ENCODE data around the gene GAREM1.
"Not testable (repeated sequence)": the region's sequence is repeated elsewhere in the genome, so short reads cannot be mapped to it uniquely, and the experiment has no call there.

GAREM1 gene

GRCh38 chr18:32296851-32297250 lies 173.8 kb downstream of the GAREM1 start:
- in situ Hi-C loops (cut with MboI; ENCODE audit: low sequenced_read_pairs), result no loop called here

GRCh38 chr18:32295604-32296003 lies 175.1 kb downstream of the GAREM1 start:
- in situ Hi-C loops (cut with MboI; ENCODE audit: low sequenced_read_pairs), result no loop called here

- in situ Hi-C loops (cut with MboI; ENCODE audit: low sequenced_read_pairs), result no loop called here
Measured at GRCh38 chr18:32293107-32293506, 177.6 kb downstream of the GAREM1 start.

- in situ Hi-C loops (cut with MboI; ENCODE audit: low sequenced_read_pairs), result not testable (repeated sequence)
Measured at GRCh38 chr18:32291623-32292022, 179.1 kb downstream of the GAREM1 start.

DNA sequence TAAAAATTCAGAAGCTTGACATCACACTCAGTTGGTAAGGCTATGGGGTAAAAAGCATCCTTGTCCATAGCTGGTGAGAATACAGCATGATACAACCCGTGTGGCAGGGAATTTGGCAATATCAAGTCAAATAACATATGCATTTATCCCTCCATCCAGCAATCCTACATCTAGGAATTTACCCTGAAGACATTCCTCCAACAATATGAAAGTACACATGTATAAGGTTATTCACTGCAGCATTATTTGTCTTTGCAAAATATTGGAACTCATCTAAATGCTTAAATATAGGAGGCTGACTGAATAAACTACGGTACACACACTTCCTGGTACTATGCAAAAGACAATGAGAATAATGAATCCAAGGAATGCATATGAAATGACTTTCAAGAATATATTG lies 179.9 kb downstream of the GAREM1 start:
- in situ Hi-C loops (cut with MboI; ENCODE audit: low sequenced_read_pairs), result no loop called here

- in situ Hi-C loops (cut with MboI; ENCODE audit: low sequenced_read_pairs), result no loop called here
Measured at GRCh38 chr18:32289483-32290075, 181.1 kb downstream of the GAREM1 start.

DNA sequence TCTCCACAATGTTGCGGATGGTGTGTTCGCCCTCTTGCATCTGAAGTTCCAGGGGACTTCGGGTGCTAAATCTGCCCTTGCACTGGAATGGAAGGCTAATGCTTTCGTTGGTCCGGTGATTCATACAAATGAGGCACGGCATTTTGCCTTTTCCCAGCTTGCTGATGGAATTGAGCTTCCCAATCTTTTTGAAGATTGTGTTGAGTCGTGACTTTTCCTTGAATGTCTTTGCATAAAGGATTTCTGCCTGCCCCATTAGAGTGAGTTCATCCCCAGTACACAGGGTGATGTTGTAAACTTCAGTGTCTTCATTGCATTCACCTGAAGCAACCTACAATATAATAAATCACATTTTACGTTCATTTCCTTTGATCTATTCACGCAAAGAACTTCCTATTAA lies 182.8 kb downstream of the GAREM1 start:
- in situ Hi-C loops (cut with MboI; ENCODE audit: low sequenced_read_pairs), result no loop called here

DNA sequence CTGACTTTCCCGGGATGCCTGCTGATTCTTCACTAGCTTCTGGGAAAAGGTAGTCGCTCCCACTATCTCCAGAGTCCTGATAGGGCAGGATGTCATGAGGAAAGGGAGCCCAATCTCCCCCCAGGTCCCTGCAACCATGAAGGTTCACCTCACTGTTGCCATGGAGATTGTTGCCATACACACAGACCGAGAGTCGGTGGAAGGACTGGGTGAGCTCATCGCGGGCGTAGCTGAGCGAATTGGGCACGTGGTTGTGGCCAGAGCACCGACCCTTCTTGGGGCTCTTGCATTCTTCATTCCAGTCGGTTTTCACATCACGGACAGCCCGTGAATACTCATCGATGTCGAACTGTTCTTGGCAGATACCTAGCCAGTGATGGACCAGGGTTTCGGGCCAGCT lies 183.4 kb downstream of the GAREM1 start:
- in situ Hi-C loops (cut with MboI; ENCODE audit: low sequenced_read_pairs), result no loop called here

GRCh38 chr18:32286749-32287148 lies 183.9 kb downstream of the GAREM1 start:
- in situ Hi-C loops (cut with MboI; ENCODE audit: low sequenced_read_pairs), result no loop called here

- in situ Hi-C loops (cut with MboI; ENCODE audit: low sequenced_read_pairs), result no loop called here
Measured at GRCh38 chr18:32284284-32284683, 186.4 kb downstream of the GAREM1 start.

DNA sequence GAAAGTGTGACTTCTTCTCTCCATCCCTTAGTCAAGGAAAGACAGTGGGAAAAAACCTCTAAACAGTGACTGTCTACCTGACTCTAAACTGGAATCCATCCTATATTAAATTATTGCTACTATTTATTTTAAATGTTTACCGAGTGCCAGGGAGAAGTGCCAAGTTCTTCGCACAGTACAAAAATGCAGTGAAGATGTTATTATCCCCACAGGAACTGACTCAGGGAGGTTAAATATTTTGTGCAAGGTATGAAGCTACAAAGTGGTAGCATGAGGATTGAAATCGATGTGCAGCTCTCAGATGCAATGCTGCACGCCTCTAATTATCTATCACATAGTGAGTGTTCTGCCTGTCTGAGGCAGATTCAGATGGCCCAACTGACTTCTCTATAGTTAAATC lies 189.8 kb downstream of the GAREM1 start:
- in situ Hi-C loops (cut with MboI; ENCODE audit: low sequenced_read_pairs), result no loop called here

- in situ Hi-C loops (cut with MboI; ENCODE audit: low sequenced_read_pairs), result no loop called here
Measured at GRCh38 chr18:32280188-32280783, 190.4 kb downstream of the GAREM1 start.

DNA sequence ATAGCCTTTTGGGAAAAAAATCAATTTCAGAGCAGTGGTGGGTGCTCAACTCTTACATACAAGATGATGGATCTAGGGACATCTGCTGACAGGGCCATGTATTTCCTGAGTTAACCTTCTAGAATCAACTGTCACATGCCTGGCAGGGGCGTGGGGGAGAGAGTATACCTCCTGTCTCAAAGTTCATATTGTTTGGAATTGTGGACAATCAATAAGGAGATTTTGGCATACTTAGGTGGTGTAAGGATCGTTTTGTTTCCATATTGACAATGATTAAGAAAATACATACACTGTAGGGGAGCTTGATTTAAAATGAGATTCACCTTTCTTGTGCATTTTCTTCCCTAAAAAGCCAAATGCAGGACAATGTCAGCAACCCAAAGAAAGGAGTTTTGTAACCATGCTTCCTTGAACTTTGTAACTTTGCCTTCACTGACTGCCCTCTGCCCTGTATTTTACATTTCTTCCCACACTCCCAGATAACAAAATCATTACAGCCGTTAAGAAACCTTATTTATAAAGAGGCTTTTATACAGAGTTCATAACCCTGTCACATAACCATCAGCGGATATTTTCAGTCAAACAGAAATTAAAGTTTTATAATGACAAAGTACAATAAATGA lies 192.4 kb downstream of the GAREM1 start:
- in situ Hi-C loops (cut with MboI; ENCODE audit: low sequenced_read_pairs), result no loop called here

DNA sequence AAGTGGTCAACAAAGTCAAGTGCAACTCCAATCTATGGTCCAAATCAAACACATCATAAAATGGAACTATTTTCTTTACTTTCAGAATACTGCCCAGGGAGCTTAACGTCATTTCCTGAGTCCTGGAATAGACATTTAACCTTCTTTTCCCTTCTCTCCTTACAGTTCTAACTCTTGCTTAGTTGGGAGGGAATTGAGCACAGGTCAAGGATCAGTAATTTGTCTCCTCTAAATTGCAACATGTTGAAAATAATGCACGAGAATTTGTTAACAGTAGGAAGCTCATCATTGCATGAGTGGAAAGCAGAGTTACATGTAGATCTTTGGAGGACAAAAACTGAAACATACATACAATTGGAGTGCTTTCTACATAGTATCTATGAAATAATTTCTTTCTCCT lies 193.1 kb downstream of the GAREM1 start:
- in situ Hi-C loops (cut with MboI; ENCODE audit: low sequenced_read_pairs), result no loop called here

DNA sequence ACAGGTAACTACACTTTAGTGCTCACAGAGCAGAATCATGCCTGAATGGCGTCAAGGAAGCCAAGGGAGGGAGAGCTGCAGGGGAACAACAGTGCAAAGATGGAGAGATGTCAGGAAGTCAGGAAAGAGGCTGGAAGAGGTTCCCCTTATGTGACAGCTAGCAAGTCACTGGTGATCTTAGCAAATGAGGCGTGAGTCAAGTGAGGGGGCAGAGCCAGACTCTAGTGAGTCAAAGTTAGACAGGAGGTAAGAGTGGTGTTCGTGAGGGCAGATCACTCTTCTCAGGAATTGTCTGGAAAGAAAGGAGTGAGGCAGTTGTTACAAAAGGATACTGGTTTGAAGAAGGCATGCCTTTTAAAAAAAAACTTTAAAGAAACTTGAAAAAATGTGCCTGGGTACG lies 193.8 kb downstream of the GAREM1 start:
- in situ Hi-C loops (cut with MboI; ENCODE audit: low sequenced_read_pairs), result no loop called here

- in situ Hi-C loops (cut with MboI; ENCODE audit: low sequenced_read_pairs), result no loop called here
Measured at GRCh38 chr18:32276256-32276655, 194.4 kb downstream of the GAREM1 start.

DNA sequence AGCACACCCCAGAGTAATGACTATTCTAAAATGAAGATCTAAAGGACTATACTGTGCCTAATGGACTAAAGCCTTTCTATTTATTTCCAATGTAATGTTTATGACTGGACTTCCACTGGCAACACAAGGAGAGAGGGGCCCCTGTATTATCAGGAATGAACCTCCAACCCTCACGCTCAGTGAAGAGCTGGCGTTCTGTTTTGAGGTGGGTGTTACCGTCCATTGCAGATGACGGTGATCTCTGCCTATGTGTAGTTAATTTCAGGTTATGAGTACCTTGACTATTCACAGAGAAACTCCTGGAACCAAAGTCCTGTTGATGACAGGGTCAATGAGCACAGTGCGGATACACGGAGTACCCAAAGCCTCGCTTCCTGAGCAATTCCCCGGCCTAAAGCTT lies 195.5 kb downstream of the GAREM1 start:
- in situ Hi-C loops (cut with MboI; ENCODE audit: low sequenced_read_pairs), result no loop called here

DNA sequence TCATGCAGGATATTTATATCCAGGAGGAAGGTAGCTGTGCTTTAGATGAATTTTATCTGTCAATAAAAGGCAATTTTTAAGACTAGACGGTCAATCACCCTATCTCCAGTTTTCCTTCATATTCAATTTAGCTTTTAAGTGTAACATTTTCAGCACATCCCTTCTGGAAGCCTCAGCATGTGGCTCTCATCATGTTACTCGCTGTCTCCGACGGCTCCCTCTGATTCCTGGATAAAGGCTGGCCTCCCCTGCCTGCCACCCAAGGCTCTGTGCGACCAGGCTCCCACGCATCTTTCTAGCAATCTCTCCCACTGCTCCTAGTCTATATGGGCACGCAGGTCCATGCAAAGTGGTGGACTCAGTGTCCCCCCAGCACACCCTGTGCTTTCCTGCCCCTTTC lies 196.4 kb downstream of the GAREM1 start:
- in situ Hi-C loops (cut with MboI; ENCODE audit: low sequenced_read_pairs), result no loop called here

DNA sequence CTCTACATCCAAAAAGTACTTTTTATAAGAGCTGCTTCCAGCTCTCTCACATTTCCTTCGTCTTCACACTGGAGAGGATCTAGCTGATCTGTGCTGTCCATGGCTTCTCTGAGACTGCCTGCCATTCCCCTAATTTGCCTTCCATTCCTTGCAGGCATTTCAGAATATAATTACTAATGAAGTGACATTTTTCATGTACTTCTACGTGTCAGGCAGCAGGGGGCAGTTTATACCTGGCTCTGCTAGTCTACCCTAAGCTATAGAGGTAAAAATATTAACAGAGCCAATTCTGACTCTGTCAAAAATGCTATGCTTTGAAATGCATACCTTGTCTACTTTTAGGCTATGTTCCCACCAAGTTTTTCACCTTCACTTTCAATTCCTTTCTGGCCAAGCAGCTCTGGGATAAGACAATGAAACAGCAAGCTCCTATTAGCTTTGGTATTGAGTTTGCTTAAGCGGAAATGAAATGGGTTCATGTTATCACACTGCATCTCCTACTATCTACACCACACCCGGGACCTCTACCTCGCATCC lies 198.9 kb downstream of the GAREM1 start:
- in situ Hi-C loops (cut with MboI; ENCODE audit: low sequenced_read_pairs), result no loop called here

- in situ Hi-C loops (cut with MboI; ENCODE audit: low sequenced_read_pairs), result no loop called here
Measured at GRCh38 chr18:32270341-32270740, 200.3 kb downstream of the GAREM1 start.

DNA sequence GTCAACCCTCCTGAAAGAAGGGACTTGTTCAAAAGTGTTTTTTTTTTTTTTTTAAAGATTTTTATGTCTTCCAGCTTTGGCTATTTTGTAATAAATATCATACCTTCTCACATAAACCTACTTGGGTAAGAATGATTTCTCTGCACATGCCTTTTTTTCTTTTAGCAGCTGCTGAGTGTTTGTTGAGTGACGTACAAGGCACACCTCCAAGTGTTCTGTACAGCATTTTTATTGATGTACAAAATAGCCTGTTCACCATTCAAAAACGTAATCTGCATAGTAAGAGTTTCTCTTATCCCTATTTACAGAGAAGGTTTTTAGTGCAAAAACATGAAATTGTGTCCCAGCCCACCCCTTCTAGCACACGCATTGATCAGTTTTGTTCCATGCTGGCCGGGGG lies 203.2 kb downstream of the GAREM1 start:
- in situ Hi-C loops (cut with MboI; ENCODE audit: low sequenced_read_pairs), result no loop called here

DNA sequence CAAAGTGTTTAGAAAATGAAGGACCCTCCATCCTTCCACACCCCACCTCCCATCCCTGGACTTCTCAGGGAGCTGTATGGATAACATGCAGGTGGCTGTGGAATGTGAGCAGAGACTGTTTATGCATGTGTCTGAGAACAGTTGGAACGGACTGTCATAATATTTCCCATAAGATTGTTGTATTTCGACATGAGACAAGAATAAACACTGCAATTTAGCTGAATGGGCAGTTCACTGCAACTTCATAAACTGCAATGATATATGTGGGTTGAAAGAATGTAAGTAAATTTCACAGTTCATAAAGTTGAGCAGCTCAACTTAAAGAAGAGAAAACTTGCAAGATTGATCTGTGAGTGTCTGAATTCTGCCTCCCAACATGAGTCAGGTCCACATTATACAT lies 206.3 kb downstream of the GAREM1 start:
- in situ Hi-C loops (cut with MboI; ENCODE audit: low sequenced_read_pairs), result no loop called here
